Cardiac fibroblast (primary cell): ENCODE measurements around the gene TBC1D2.

Source experiments
- DNase-seq, 2 donors: peaks; one replicate each; pipeline versions ENCODE4 v3.0.0 to v3.0.0-alpha.2; 2010; ENCODE audit warnings: low read depth in 2 of 2
- H3K4me3 ChIP-seq, 2 donors: replicated peaks in 1 of 2; 1 replicate in 1 of 2; 2 replicates in 1 of 2; pipeline ENCODE4 v1.5.1; 2011; ENCODE audit warnings: low read depth in 2 of 2, low read length in 2 of 2, mild to moderate bottlenecking in 2 of 2, moderate library complexity in 1 of 2
- CTCF ChIP-seq: IDR thresholded peaks from one replicate; pipeline ENCODE4 v1.5.1; 2011; ENCODE audit warnings: low read depth, mild to moderate bottlenecking, low read length, inconsistent platforms

TBC1D2 gene

GRCh38 chr9:98168153-98168780 is 87.2 kb downstream of the TBC1D2 start:
- DNase-seq = no peak
- no peak for TF ChIP-seq CTCF
- no peak overlapping the region for H3K4me3 ChIP-seq

- no peak overlapping the region for H3K4me3 ChIP-seq
- TF ChIP-seq CTCF = no peak
- DNase-seq = peak in 1 of 2 donors; percentile 43
These were observed 90.5 kb downstream of the TBC1D2 start for GRCh38 chr9:98164912-98165311.

- DNase-seq = no peak
- TF ChIP-seq CTCF = no peak
These were observed 92.8 kb downstream of the TBC1D2 start for GRCh38 chr9:98162613-98163012.

GRCh38 chr9:98161851-98162250 is 93.6 kb downstream of the TBC1D2 start:
- no peak for DNase-seq
- TF ChIP-seq CTCF = no peak
- no peak overlapping the region for H3K4me3 ChIP-seq

More at GRCh38 chr9:98162613-98163012, 92.8 kb downstream of the TBC1D2 start:
- H3K4me3 ChIP-seq = no peak overlapping the region

GRCh38 chr9:98159790-98160189 is 95.7 kb downstream of the TBC1D2 start:
- no peak for DNase-seq
- no peak for TF ChIP-seq CTCF
- no peak overlapping the region for H3K4me3 ChIP-seq

- no peak overlapping the region for H3K4me3 ChIP-seq
- no peak for DNase-seq
- TF ChIP-seq CTCF = no peak
These were observed 96.1 kb downstream of the TBC1D2 start for GRCh38 chr9:98159301-98159700.
